PC-9 (cell line): ENCODE measurements around the gene FAM193A.

ENCODE experiments used
- CTCF ChIP-seq: fragments of 200-600 bp; sonication (generic); conservative IDR thresholded peaks from 2 replicates; pipeline ENCODE4 v1.6.1; 2017; ENCODE audit warnings: mixed run types, antibody characterized with exemption, mild to moderate bottlenecking, moderate library complexity
- EZH2 ChIP-seq: fragments of 200-600 bp; sonication (generic); IDR thresholded peaks from 2 replicates; pipeline ENCODE4 v1.8.0; 2017; ENCODE audit warnings: antibody characterized with exemption, low read depth

DNA sequence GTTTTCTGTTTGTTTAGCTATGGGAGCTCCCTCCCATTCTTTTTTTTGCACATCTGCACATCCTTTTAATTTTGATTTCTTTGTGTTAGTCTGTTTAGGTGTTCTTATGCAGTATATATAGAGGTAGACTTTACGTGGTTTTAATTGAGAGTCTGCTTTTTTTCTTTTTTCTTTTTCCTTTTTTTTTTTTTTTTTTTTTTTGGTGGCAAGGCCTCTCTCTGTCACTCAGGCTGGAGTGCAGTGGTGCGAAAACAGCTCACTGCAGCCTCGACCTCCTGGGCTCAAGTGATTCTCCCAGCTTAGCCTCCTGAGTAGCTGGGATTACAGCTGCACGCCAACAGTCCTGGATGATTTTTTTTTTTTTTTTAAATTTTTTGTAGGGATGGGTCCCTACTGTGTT, 68.2 kb downstream of the FAM193A start:
- TF ChIP-seq CTCF (no peak), EZH2 (no peak)
